GM18858 (cell line): ENCODE data around the gene TSPY9.
"Not testable (repeated sequence)": the region's sequence is repeated elsewhere in the genome, so short reads cannot be mapped to it uniquely, and the experiment has no call there.

Experiments
- ATAC-seq: cut with Tn5 transposase; IDR thresholded peaks from one replicate; pipeline ENCODE4 v1.9.1; 2021; ENCODE audit not compliant: unreplicated experiment

The TSPY9 gene, protein sequence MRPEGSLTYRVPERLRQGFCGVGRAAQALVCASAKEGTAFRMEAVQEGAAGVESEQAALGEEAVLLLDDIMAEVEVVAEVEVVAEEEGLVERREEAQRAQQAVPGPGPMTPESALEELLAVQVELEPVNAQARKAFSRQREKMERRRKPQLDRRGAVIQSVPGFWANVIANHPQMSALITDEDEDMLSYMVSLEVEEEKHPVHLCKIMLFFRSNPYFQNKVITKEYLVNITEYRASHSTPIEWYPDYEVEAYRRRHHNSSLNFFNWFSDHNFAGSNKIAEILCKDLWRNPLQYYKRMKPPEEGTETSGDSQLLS

DNA sequence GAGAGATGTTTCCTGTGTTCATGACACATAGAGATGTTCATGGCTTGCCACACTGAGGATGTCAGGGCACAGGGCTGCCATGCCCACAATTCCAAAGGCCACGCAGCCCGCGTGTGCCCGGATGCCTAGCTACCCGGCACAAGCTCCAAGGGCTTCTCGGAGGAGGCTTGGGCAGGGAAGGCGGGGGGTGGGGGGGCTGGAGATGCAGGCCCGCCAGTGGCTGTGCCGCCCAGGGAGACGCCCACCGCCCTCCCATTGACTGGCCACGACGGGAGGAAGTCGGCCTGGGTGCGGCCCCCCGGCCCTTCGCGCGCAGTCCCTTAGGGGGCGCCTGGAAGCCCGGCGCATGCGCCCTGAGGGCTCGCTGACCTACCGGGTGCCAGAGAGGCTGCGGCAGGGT lies at the start of gene TSPY9:
TSPY9 (plus strand) TSS at position 301 of the 400 bp plus-strand sequence; CDS start at position 347, 46 bp downstream.
- ATAC-seq: not testable (repeated sequence)

DNA sequence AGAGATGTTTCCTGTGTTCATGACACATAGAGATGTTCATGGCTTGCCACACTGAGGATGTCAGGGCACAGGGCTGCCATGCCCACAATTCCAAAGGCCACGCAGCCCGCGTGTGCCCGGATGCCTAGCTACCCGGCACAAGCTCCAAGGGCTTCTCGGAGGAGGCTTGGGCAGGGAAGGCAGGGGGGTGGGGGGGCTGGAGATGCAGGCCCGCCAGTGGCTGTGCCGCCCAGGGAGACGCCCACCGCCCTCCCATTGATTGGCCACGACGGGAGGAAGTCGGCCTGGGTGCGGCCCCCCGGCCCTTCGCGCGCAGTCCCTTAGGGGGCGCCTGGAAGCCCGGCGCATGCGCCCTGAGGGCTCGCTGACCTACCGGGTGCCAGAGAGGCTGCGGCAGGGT lies 20.4 kb upstream of the TSPY9 start, which contains the start of gene TSPY1:
TSPY1 (plus strand) TSS at position 301 of the 400 bp plus-strand sequence; CDS start at position 347, 46 bp downstream.
- not testable (repeated sequence) for ATAC-seq

- ATAC-seq: not testable (repeated sequence)
Measured at GRCh38 chrY:9504396-9504795, 17.3 kb downstream of the TSPY9 start.

GRCh38 chrY:9516287-9516686 lies 29.2 kb downstream of the TSPY9 start:
- ATAC-seq: not testable (repeated sequence)

DNA sequence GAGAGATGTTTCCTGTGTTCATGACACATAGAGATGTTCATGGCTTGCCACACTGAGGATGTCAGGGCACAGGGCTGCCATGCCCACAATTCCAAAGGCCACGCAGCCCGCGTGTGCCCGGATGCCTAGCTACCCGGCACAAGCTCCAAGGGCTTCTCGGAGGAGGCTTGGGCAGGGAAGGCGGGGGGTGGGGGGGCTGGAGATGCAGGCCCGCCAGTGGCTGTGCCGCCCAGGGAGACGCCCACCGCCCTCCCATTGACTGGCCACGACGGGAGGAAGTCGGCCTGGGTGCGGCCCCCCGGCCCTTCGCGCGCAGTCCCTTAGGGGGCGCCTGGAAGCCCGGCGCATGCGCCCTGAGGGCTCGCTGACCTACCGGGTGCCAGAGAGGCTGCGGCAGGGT lies 40.5 kb downstream of the TSPY9 start, which contains the start of gene TSPY10:
TSPY10 (plus strand) TSS at position 301 of the 400 bp plus-strand sequence; CDS start at position 347, 46 bp downstream.
- ATAC-seq: not testable (repeated sequence)
